K562 (cell line): ENCODE data around the gene FANCC. TPM values are rescaled to one million over a fixed set of nuclear protein-coding genes. Genes with fewer than 3 reads are reported as not detected.

ENCODE experiments used
- ATAC-seq: fragments of 200-7000 bp; cut with Tn5 transposase; 3 replicates; pipeline ENCODE4 v1.9.1; 2020; ENCODE audit warnings: moderate library complexity
- BruUV-seq: library from RNA; stranded (reverse); fragments of 400-500 nt; replicated peaks from 2 replicates; lab custom pipeline; 2021; lab: Mats Ljungman, UMichigan
- CTCF ChIA-PET: fragments of 300-600 bp; formaldehyde crosslinking; extraction: SDS; loops from one replicate; lab custom pipeline; 2021; ENCODE audit warnings: low intra/inter-chr PET ratio; lab: Yijun Ruan, JAX
- POLR2A ChIA-PET: fragments of 300-600, 350-650 bp; sonication (Branson Sonifier 250); formaldehyde crosslinking; extraction: SDS; loops from one replicate; lab custom pipeline; 2021; ENCODE audit warnings: antibody characterized with exemption, inconsistent platforms; lab: Yijun Ruan, JAX
- DNase-seq, 4 experiments: peaks; one replicate each; pipeline versions ENCODE4 v3.0.0 to v3.0.0-alpha.2; 2011 to 2018; ENCODE audit warnings: low spot score in 3 of 4, mixed read lengths in 3 of 4; ENCODE audit errors: extremely low read depth in 1 of 4
- FAIRE-seq: peaks from 2 replicates; lab custom pipeline; 2011; peaks lifted over from hg19 to GRCh38; lab: Jason Lieb, UNC
- H2AFZ ChIP-seq: 2 replicates; pipeline ENCODE4 v1.6.0; 2011; ENCODE audit warnings: low read depth, low read length, control low read depth, inconsistent platforms
- H3K27ac ChIP-seq: fragments of 200-600 bp; 3 replicates; pipeline ENCODE4 v1.8.0; 2011; ENCODE audit warnings: low read depth, mild to moderate bottlenecking, control low read depth, inconsistent platforms, low read length, moderate library complexity, mixed read lengths; ENCODE audit errors: extremely low read depth
- H3K27me3 ChIP-seq, 2 experiments: fragments of 300-600 bp in 1 of 2; 2 replicates in 1 of 2; 3 replicates in 1 of 2; pipeline versions ENCODE4 v1.6.0 to v1.8.0; 2011; ENCODE audit warnings: inconsistent platforms in 2 of 2, low read length in 2 of 2, mild to moderate bottlenecking in 1 of 2, mixed read lengths in 1 of 2, moderate library complexity in 1 of 2; ENCODE audit not compliant: control insufficient read depth in 2 of 2, insufficient read depth in 2 of 2
- H3K36me3 ChIP-seq: fragments of 300-600 bp; 3 replicates; pipeline ENCODE4 v1.8.0; 2011; ENCODE audit warnings: mild to moderate bottlenecking, low read length, inconsistent platforms; ENCODE audit not compliant: control insufficient read depth, insufficient read depth
- H3K4me1 ChIP-seq, 2 experiments: fragments of 200-600 bp in 1 of 2; replicated peaks in 1 of 2; 2 replicates in 1 of 2; 3 replicates in 1 of 2; pipeline versions ENCODE4 v1.5.1 to v1.8.0; 2011; ENCODE audit warnings: inconsistent platforms in 2 of 2, low read length in 2 of 2, mild to moderate bottlenecking in 1 of 2, mixed read lengths in 1 of 2, moderate library complexity in 1 of 2; ENCODE audit not compliant: control insufficient read depth in 2 of 2, insufficient read depth in 2 of 2
- H3K4me2 ChIP-seq: 2 replicates; pipeline ENCODE4 v1.6.1; 2011; ENCODE audit warnings: low read length, control low read depth, inconsistent platforms, mixed read lengths; ENCODE audit not compliant: insufficient read depth
- H3K4me3 ChIP-seq: fragments of 200-600 bp; sonication (generic), shearing (Covaris generic); 2 replicates; pipeline ENCODE4 v1.5.1; 2016; ENCODE audit warnings: control low read depth, inconsistent platforms
- H3K79me2 ChIP-seq: fragments of 200-600 bp; 3 replicates; pipeline ENCODE4 v1.8.0; 2011; ENCODE audit warnings: low read length, inconsistent platforms; ENCODE audit not compliant: control insufficient read depth, insufficient read depth
- H3K9ac ChIP-seq, 2 experiments: 2 replicates each; pipeline versions ENCODE4 v1.6.0 to v1.6.1; 2011; ENCODE audit warnings: low read depth in 2 of 2, low read length in 2 of 2, control low read depth in 1 of 2, inconsistent platforms in 1 of 2, mild to moderate bottlenecking in 1 of 2, mixed read lengths in 1 of 2; ENCODE audit not compliant: insufficient read depth in 1 of 2
- H3K9me1 ChIP-seq: one replicate; pipeline ENCODE4 v1.6.0; 2011; ENCODE audit warnings: inconsistent platforms, mild to moderate bottlenecking, low read length, moderate library complexity; ENCODE audit not compliant: control insufficient read depth, insufficient read depth
- H3K9me3 ChIP-seq: replicated peaks from 2 replicates; pipeline ENCODE4 v1.5.1; 2011; ENCODE audit warnings: low read depth, low read length, inconsistent platforms; ENCODE audit not compliant: control insufficient read depth, insufficient read depth
- H4K20me1 ChIP-seq: replicated peaks from 2 replicates; pipeline ENCODE4 v1.6.1; 2011; ENCODE audit warnings: low read length, inconsistent platforms, mixed read lengths; ENCODE audit not compliant: control insufficient read depth, insufficient read depth
- AFF1 ChIP-seq, 2 experiments: fragments of 450-650 bp; IDR thresholded peaks; 2 replicates each; pipeline ENCODE4 v1.6.1; 2018; ENCODE audit warnings: mild to moderate bottlenecking in 2 of 2, low read depth in 1 of 2; ENCODE audit not compliant: partially characterized antibody in 2 of 2
- COPS2 ChIP-seq: fragments of 450-650 bp; conservative IDR thresholded peaks from 2 replicates; pipeline ENCODE4 v1.6.1; 2016; ENCODE audit warnings: mild to moderate bottlenecking, moderate library complexity
- KHSRP ChIP-seq: fragments of 450-650 bp; IDR thresholded peaks from 2 replicates; pipeline ENCODE4 v1.6.1; 2017
- NCOA6 ChIP-seq: fragments of 450-650 bp; IDR thresholded peaks from 2 replicates; pipeline ENCODE4 v1.6.1; 2017; ENCODE audit warnings: mild to moderate bottlenecking
- YBX1 ChIP-seq: fragments of 450-650 bp; IDR thresholded peaks from 2 replicates; pipeline ENCODE4 v1.7.1; 2016; ENCODE audit warnings: mild to moderate bottlenecking
- ZFX ChIP-seq: sonication (generic); formaldehyde crosslinking; IDR thresholded peaks from 2 replicates; pipeline ENCODE4 v1.8.0; 2022; ENCODE audit warnings: mild to moderate bottlenecking, missing genetic modification reagents, moderate library complexity
- ZNF174 ChIP-seq: fragments of 250-450 bp; sonication (Bioruptor Pico); IDR thresholded peaks from 2 replicates; pipeline ENCODE4 v1.4.0; 2020; ENCODE audit warnings: mild to moderate bottlenecking
- ZNF354B ChIP-seq: fragments of 250-450 bp; sonication (Bioruptor Pico); IDR thresholded peaks from 2 replicates; pipeline ENCODE4 v1.4.0; 2020
- WGBS: fragments of 100-300 bp; shearing (Covaris generic); methylation state at CpG from one replicate; pipeline ENCODE4 v1.1.6; 2016; ENCODE audit warnings: low coverage, mixed read lengths; ENCODE audit not compliant: insufficient coverage; ENCODE audit errors: missing lambda C conversion rate; 5-methylcytosine and 5-hydroxymethylcytosine counted together
- in situ Hi-C: fragments of 300-500 bp; cut with MboI; formaldehyde crosslinking; loops from 4 replicates; pipeline ENCODE4 v1.15.0; 2018; ENCODE audit warnings: inconsistent platforms, mixed read lengths
- intact Hi-C: fragments of 100-400 bp; cut with micrococcal nuclease; formaldehyde crosslinking; loops from 2 replicates; pipeline ENCODE4 v1.14.2; 2022
- polyA plus RNA-seq, 8 experiments: library from polyadenylated mRNA; depleted of rRNA in 4 of 8; stranded (reverse) in 5 of 8; unstranded in 3 of 8; fragments of >200 nt; fragmentation: Nextera tagmentation in 2 of 8; fragmentation: Illumina TruSeq in 1 of 8; extraction: Ambion mirVana in 2 of 8; extraction: Trizol in 1 of 8; gene quantifications; 2 replicates each; pipeline versions ENCODE4 v1.2.1 to v1.2.3, GENCODE V29; 2011 to 2014; ENCODE audit warnings: inconsistent platforms in 1 of 8, missing spikeins in 1 of 8
- total RNA-seq, 7 experiments: library from RNA; depleted of rRNA in 6 of 7; stranded (reverse); fragments of >200 nt in 6 of 7; fragmentation: Illumina TruSeq in 2 of 7; extraction: Trizol in 2 of 7; gene quantifications; 2 replicates each; pipeline versions ENCODE4 v1.2.1 to v1.2.3, GENCODE V29; 2011 to 2021; ENCODE audit warnings: low replicate concordance in 1 of 7

Gene FANCC
- total and polyA plus RNA-seq, 9 of the 15 experiments (the other 6 are each of a cell fraction or from before 2014, with no cell fraction given): 4.6 to 18.4 (median 14.2) TPM

GRCh38 chr9:95363051-95363841 lies 45.7 kb upstream of the FANCC start:
- POLR2A ChIA-PET: no interaction called here

More at GRCh38 chr9:95363051-95363841, 45.7 kb upstream of the FANCC start:
- H3K79me2 ChIP-seq: no peaks in the 10 kb centered on the region
- H2AFZ ChIP-seq: no peak overlapping the region
- BruUV-seq: no TSS peak
- intact Hi-C loops: no loop called here
- ATAC-seq (no peak), DNase-seq (no peak), FAIRE-seq (no peak)
- H4K20me1 ChIP-seq: no peaks in the 10 kb centered on the region
- WGBS: 2% methylated on average over 11 of the region's 12 CpGs
- TF ChIP-seq NCOA6 (no peak), ZFX (no peak), ZNF354B (CRISPR knock-in tag) (no peak), YBX1 (no peak), COPS2 (no peak), AFF1 (IDR thresholded peaks at IDR 0.05; ENCODE audit: low read depth in 1 of 2, partially characterized antibody in 2 of 2) (no peak), ZNF174 (no peak), KHSRP (no peak)
- in situ Hi-C loops: no loop called here
- CTCF ChIA-PET: no interaction called here
- no peaks in the 10 kb centered on the region for H3K4me1 ChIP-seq
- H3K4me3 ChIP-seq: no peak overlapping the region
- no peaks in the 10 kb centered on the region for H3K9me1 ChIP-seq
- H3K9ac ChIP-seq: no peak overlapping the region
- H3K27ac ChIP-seq: no peak overlapping the region
- no peaks in the 10 kb centered on the region for H3K9me3 ChIP-seq
- H3K4me2 ChIP-seq: no peak overlapping the region
- no peaks in the 10 kb centered on the region for H3K36me3 ChIP-seq
- H3K27me3 ChIP-seq: peaks cover 33 to 36% of the 10 kb centered on the region in 2 experiments
